GM21619 (cell line): Measurements from ENCODE around the gene CLCNKA.
A peak's percentile ranks its signal among the peaks of the same experiment; 100 is the strongest.
"Not testable (repeated sequence)": the region's sequence is repeated elsewhere in the genome, so short reads cannot be mapped to it uniquely, and the experiment has no call there.

ENCODE experiments used
- ATAC-seq: cut with Tn5 transposase; IDR thresholded peaks from one replicate; pipeline ENCODE4 v1.9.1; 2021; ENCODE audit not compliant: unreplicated experiment

CLCNKA gene

GRCh38 chr1:16039871-16040270 lies 18.0 kb downstream of the CLCNKA start:
- ATAC-seq: not testable (repeated sequence)

DNA sequence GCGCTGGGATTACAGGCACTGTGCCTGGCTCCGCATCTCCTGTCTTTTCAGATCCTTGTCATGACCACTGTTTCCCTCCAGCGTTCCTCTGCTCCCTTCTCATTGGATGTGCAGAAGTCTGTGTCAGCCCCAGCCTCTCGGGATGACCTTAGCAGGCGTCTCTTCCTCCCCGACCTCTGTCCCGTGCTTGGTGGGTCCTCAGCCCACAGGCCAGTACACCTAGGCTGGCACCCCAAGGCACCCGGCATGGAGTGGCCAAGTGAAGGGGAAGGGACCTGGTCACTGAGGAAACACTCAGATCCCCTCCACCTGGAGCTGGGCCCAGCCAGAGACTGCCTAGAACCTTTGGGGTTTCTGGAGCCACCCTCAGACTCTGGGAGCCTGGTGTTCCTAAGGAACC lies 19.4 kb downstream of the CLCNKA start:
- ATAC-seq: no peak

- ATAC-seq: no peak
Measured at GRCh38 chr1:16042096-16042495, 20.3 kb downstream of the CLCNKA start.

- ATAC-seq: not testable (repeated sequence)
Measured at GRCh38 chr1:16042654-16043053, 20.8 kb downstream of the CLCNKA start.

DNA sequence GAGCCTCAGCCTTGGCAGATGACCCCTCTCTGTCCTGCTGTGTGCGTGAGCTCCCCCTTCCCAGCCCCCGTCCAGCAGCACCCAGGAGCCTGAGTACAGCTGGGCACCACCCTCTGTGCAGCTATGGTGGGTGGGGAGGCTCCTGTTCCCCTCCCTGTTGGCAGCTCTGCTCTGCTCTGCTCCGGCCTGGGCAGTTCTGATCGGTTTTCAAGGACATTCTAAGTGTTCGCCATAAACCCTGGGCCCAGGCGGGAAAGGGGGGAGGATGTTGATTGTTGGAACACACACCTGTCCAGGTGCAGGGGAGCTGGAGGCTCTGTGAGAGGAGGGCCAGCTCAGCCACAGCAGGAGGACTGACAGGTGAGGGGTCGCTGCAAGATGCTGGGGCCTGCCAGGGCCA lies 21.7 kb downstream of the CLCNKA start, which contains the start of gene CLCNKB:
TSS of gene CLCNKB (plus strand) at position 262 of the 400 bp plus-strand sequence. CDS start 711 bp downstream, outside the sequence.
- ATAC-seq: no peak

- no peak for ATAC-seq
Measured at GRCh38 chr1:16043950-16044349, 22.1 kb downstream of the CLCNKA start.

- ATAC-seq: no peak
Measured at GRCh38 chr1:16046842-16047241, 25.0 kb downstream of the CLCNKA start.

DNA sequence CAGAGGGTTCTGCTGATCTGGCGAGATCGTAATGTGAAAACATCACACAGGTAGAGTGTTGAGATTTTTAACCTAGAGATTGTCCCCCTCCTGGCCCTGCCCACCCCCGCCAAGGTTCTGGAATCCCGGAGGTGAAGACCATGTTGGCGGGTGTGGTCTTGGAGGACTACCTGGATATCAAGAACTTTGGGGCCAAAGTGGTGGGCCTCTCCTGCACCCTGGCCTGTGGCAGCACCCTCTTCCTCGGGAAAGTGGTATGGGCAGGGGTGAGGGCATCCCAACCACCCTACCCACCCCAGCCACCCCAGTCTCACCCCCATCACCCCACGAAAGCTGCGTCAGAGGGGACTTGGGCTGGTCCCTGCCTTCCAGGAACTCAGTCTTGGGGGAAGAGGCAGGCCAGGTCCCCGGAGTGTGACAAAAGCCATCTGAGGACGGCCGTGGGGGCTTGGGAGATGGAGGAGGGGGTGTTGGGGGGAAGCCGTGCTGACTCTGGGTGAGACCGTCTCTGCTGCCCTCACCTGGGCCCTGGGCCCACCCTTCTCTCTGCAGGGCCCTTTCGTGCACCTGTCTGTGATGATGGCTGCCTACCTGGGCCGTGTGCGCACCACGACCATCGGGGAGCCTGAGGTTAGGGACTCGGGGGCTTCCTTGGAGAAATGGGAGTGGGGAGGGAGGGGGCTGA lies 26.1 kb downstream of the CLCNKA start:
- no peak for ATAC-seq

GRCh38 chr1:16048573-16049189 lies 26.8 kb downstream of the CLCNKA start:
- ATAC-seq: no peak

- no peak for ATAC-seq
Measured at GRCh38 chr1:16050328-16050727, 28.5 kb downstream of the CLCNKA start.

DNA sequence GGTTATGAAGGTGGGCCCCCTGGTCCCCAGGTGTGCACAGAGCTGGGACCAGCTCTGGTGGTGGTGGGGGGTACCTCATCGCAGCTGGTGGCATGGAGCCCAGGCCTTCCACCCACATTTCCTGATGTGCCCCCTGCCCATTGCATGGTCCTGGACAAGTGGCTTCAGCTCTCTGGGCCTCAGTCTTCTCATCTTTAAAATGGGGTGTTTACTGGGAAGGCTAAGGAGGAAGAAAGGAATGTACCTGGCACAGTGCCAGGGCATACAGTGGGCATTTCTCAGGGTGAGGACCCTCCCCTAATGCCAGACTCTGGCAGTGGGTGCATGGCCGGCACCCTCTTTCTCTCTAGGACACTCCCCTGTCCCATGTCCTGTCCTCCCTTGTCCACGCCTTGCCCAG lies 29.2 kb downstream of the CLCNKA start:
- no peak for ATAC-seq

DNA sequence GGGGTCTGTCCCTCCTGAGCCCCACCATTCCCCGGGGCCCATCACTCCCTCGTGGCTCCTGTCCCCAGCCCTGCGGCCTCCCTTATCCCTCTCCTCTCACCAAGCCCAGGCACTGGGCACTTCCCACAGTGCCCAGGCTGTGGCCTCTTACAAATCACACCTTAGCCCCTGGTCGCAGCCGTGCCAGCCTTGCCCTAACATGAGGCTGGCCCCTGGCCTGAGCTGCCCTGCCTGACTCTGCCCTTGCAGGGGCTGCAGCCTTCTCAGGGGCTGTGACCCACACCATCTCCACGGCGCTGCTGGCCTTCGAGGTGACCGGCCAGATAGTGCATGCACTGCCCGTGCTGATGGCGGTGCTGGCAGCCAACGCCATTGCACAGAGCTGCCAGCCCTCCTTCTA lies 30.1 kb downstream of the CLCNKA start:
- not testable (repeated sequence) for ATAC-seq

GRCh38 chr1:16053781-16054502 lies 32.1 kb downstream of the CLCNKA start:
- no peak for ATAC-seq

DNA sequence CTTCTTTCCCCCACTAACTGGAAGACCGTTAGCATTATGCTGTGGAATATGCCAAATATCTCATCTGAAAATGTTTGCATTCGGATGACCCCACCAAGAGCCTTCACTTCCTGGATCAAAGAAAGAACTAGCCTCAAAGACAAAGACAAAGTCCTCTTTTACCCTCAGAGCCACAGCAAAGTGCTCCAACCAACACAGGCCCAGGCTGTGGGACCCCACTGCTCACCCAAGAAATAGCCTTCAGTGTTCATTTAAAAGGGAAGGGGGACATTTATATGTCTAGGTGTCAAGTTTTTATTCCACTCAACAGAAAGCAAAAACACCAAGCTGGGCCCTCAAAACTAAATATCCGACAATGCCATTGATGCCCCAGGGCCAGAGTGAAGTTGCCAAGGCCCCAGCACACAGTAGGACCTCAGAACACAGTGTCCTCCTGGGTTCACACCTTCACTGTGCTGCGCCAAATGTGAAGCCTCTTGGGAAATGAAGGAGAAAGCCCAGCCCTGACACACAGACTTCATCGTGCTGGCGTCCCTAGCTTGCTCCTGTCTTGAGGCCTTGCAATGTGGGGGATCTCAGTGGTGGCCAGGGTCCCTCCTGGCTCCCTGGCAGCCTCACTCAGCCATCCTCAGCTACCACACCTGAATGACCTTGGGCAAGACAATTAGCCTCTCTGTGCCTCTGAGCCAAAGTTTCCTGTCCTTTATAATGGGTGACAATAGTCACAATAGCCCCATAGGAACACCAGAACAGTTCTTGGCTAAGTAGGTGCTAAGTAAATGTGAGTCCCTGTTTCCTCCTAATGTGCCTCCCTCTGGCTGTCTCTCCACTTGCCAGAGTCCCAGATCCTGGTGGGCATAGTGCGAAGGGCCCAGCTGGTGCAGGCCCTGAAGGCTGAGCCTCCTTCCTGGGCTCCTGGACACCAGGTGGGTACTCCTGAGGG lies 33.0 kb downstream of the CLCNKA start:
- no peak for ATAC-seq

DNA sequence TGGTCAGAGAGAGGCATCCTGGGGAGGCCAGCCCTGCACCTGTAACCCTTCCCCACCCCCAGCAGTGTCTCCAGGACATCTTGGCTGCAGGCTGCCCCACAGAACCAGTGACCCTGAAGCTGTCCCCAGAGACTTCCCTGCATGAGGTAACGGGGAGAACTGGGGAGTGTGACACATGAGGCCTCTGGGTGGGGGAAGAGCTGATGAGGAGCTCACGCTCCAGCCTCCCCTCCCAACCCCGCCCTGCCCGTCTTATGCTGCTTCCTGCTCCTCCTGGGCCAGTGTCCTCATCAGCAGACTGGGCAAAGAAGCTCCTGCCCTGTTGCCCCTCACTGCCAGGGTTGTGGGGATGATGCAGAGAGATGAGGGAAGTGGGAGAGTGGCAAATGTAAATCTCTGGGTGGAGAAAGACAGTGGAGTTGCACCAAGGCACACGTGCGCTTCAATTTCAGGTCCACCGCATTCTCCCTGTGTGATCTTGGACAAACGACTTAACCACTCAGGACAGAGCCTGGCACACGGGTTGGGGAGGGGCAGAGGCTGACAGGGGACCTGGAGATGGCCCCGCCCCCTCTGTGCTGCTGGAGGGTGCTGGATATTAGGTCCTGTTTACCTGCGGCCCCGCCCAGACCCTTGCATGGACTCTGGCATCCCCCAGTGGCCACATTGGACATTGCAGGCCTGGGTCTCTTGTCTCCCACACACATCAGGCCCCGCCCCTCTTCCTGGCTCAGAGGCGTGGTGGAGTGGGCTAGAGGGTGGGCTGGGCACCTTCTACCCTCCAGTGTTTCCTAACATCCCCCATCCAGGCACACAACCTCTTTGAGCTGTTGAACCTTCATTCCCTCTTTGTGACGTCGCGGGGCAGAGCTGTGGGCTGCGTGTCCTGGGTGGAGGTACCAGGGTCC lies 34.0 kb downstream of the CLCNKA start:
- ATAC-seq: peak; percentile 73

DNA sequence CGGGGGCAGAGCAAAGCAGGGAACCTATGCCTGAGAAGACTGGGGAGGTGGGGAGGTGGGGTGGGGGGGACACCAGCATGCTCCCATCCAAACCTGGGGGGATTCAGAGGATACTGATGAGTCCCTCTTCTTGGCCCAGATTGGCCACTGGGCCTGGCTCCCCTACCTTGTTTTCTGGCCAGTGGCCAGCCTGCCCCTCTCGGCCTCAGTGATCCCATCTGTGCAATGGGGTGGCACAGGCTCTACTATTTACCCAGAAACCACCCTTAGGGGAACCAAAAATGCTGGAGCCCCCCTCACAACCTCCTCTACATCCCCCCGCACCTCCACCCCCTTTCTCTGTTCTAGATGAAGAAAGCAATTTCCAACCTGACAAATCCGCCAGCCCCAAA lies 34.7 kb downstream of the CLCNKA start:
- ATAC-seq: not testable (repeated sequence)

GRCh38 chr1:16057314-16057915 lies 35.6 kb downstream of the CLCNKA start:
- ATAC-seq: not testable (repeated sequence)

DNA sequence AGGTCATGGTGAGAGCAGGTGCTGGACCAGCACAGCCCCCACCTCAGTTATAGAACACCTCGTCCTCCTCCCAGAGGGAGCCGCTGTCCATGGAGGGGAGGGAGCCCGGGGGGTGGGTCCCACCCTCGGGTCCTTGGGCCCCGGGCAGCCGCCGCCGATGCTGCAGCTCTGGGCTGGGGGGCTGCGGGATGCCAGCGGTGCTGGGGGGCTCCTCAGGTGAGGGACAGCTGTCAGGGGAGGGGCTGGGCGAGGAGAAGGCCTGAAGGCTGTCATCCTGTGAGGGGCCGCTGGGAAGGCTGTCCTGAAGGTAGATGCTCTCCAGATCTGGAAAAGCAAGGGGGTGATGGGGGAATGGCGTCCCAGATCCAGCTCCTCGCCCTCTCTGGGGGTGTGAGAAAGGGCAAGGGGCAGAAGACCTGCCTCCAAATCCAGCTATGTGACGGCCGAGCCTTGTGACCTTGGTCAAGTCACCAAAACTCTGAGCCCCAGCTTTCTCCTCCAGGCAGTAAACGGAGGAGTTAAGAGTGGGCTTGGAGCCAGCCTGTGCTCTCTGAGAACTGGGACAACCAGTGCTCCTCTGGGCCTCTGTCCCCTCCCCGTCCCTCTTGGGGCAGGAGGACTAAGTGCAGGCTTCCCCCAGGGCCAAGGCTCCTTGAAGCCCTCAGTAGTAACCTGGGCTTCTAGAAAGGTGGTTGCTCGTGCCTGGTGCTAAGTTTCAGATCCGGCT lies 36.7 kb downstream of the CLCNKA start:
- not testable (repeated sequence) for ATAC-seq

DNA sequence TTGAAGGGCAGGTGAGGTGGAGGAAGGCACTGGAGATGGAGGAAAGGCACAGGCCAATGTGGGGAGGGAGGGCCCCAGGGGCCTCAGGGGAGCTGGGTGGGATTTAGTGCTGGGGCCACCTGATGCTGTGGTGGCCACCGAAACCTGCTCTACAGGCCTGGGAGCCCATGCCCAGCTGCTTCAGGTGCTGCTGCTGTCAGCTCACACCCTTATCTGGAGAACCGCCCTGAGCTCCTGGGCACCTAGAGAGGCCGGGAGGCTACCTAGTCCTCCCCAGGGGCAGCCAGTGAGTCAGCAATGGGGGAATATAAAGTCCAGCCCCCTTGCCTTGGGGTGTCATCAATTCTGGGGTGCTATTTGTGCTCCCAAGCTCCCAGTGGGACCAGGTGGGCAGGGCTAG lies 39.4 kb downstream of the CLCNKA start:
- ATAC-seq: no peak
